Prostate gland (tissue), 2 donors: ENCODE results near the gene TMEM126A. TPM values are rescaled to one million over a fixed set of nuclear protein-coding genes. Genes with fewer than 3 reads are reported as not detected.

Source experiments
- DNase-seq: peaks from one replicate; pipeline ENCODE4 v3.0.0-alpha.2; 2019; ENCODE audit warnings: low spot score
- H3K27ac ChIP-seq, 2 donors: fragments of 200-600 bp; sonication (generic); 2 replicates each; pipeline ENCODE4 v1.5.1; 2017 to 2019
- H3K27me3 ChIP-seq: fragments of 200-600 bp; sonication (generic); replicated peaks from 2 replicates; pipeline ENCODE4 v1.5.1; 2019; ENCODE audit not compliant: insufficient read depth
- H3K36me3 ChIP-seq, 2 donors: fragments of 200-600 bp; sonication (generic); 1 replicate in 1 of 2; 2 replicates in 1 of 2; pipeline versions ENCODE4 v1.5.1 to v1.8.1; 2017 to 2019
- H3K4me1 ChIP-seq: fragments of 200-600 bp; sonication (generic); replicated peaks from 2 replicates; pipeline ENCODE4 v1.5.1; 2019
- H3K4me3 ChIP-seq, 2 donors: fragments of 200-600 bp; sonication (generic); 2 replicates each; pipeline ENCODE4 v1.5.1; 2017 to 2019
- H3K9me3 ChIP-seq: fragments of 200-600 bp; sonication (generic); 2 replicates; pipeline ENCODE4 v1.5.1; 2017
- CTCF ChIP-seq, 4 experiments: fragments of 200-600 bp in 2 of 4; fragments of 450-650 bp in 2 of 4; sonication (generic) in 2 of 4; IDR thresholded peaks; 1 replicate in 3 of 4; 2 replicates in 1 of 4; pipeline ENCODE4 v1.5.1; 2016 to 2019; ENCODE audit warnings: antibody characterized with exemption in 4 of 4, mild to moderate bottlenecking in 2 of 4, moderate library complexity in 2 of 4
- POLR2A ChIP-seq: fragments of 450-650 bp; IDR thresholded peaks from one replicate; pipeline ENCODE4 v1.6.1; 2016; ENCODE audit warnings: antibody characterized with exemption, mild to moderate bottlenecking
- POLR2AphosphoS5 ChIP-seq: sonication (generic); formaldehyde crosslinking; IDR thresholded peaks from one replicate; pipeline ENCODE4 v1.6.1; 2017; ENCODE audit warnings: antibody characterized with exemption
- WGBS: methylation state at CpG from one replicate; pipeline ENCODE4 v1.1.5; 2018; 5-methylcytosine and 5-hydroxymethylcytosine counted together
- intact Hi-C: fragments of 100-400 bp; cut with DNase I; formaldehyde crosslinking; loops from one replicate; pipeline ENCODE4 v1.14.2; 2022
- total RNA-seq, 2 donors: library from RNA; depleted of rRNA; stranded (reverse); fragments of >200 nt; gene quantifications; one replicate each; pipeline ENCODE4 v1.1.0, GENCODE V29; 2016

TMEM126A gene
- total RNA-seq, 2 donors from 2014 or later = 13.6 to 24.4 TPM

DNA sequence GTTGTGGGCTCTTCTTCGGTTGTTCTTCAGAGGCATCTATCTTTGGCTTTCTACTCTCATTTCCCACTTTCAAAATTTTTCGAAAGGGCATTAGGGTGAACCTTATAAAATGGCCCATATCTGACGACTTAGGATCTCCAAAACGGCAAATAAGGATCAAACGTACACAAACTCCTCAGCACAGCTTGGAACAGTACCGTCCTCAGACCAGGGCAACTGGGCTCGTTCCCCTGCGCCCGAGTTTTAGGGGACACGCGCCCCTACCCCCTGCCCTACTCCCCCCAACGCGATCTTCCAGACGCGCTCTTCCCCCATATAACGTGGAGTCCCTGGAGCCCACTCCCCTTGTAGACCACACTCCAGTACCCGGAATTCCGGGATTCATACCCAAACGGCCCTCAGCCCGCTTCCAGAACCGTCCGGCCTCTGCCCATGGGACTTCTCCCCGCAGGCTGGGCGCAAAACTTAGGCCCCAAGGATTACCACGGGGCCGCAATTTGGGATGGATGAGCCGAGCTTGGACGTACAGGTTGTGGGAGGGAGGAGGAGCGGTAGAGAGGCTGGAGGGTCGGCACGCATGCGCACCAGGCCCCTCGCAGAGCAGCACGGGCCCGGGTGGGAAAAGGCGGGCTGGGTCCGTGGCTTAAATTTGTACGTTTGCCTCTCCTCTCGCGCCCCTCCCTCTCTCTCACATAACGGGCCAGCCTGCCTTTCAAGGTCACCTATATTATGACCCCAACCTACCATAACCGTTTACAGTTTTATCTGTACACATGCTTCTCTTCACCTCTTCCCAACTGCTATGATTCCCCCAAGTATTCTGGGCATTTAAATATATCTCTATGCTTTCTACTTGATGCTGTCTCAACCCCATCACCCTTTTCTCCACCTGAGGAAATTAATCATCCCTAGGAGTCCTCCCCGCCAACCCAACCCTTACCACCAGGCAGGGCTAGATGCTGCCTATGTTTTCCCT is 34.9 kb downstream of the TMEM126A start:
- 21% methylated on average over 43 of the region's 43 CpGs for WGBS
- Histone ChIP-seq H3K9me3 (no peaks in the 10 kb centered on the region), H3K27ac (peak overlapping the region; percentile 36 to 56), H3K36me3 (no peaks in the 10 kb centered on the region), H3K4me1 (no peaks in the 10 kb centered on the region), H3K27me3 (no peaks in the 10 kb centered on the region), H3K4me3 (peak overlapping the region; percentile 52 to 57)
- no peak for TF ChIP-seq CTCF (IDR thresholded peaks at IDR 0.05)
- TF ChIP-seq POLR2A = peak; percentile 13
- TF ChIP-seq POLR2AphosphoS5 = peak; percentile 58
- peak; percentile 58 for DNase-seq
- intact Hi-C loops = loop anchor here (10.0 kb wide), 2 partner anchors 142 to 172 kb away; partner anchors contain the start of gene CCDC83

GRCh38 chr11:85685125-85685819 is 37.5 kb downstream of the TMEM126A start:
- no peaks in the 10 kb centered on the region for H3K9me3 ChIP-seq
- 58% methylated on average over 15 of the region's 15 CpGs for whole genome bisulfite sequencing
- H3K27ac ChIP-seq = peak overlapping the region; percentile 14 to 56
- H3K27me3 ChIP-seq = no peaks in the 10 kb centered on the region
- intact Hi-C loops = loop anchor here (5.0 to 10.0 kb wide), 3 partner anchors 58 to 170 kb away; partner anchors contain the start of genes CCDC83, DLG2 and TMEM126B
- TF ChIP-seq POLR2AphosphoS5 (no peak), POLR2A (no peak), CTCF (IDR thresholded peaks at IDR 0.05) (no peak)
- H3K4me1 ChIP-seq = no peaks in the 10 kb centered on the region
- H3K36me3 ChIP-seq = no peaks in the 10 kb centered on the region
- H3K4me3 ChIP-seq = peak overlapping the region; percentile 13 to 16
- DNase-seq = no peak

DNA sequence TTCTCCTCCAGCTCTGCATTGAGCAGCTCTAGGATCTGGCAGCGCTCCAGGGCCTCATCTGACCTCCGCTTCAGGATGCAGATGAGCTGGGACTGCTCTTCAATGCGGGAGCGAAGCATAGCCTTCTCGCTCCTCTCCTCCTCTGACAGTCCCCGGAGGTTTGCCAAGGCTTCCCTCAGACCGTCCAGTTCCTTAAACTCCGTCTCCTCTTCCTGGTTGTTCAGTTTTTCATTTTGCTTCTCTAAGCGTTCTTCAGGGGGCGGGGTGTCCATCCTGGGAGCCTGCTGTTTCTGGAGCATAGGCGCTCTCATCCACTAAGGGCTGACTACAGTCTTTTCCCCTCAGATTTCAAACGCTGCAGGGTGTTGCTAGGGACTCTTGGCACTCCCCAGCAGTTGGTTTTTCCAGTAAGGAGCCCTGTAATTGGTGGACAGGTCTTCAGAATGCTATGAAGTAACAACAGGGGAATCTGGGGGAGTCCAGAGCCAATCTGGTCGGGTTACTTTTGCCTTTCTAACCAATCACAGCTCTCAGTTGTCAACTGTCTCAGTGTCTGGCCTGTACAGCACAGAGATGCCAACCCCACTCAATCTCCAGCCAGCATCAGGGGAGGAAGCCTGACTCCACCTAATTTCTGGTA is 38.2 kb downstream of the TMEM126A start, which contains the start of gene CCDC89:
Gene CCDC89, minus strand, starts transcription at position 376 of the 640 bp plus-strand sequence. Its CDS starts 65 bp downstream, at position 311.
- no peaks in the 10 kb centered on the region for H3K27me3 ChIP-seq
- H3K4me1 ChIP-seq = no peaks in the 10 kb centered on the region
- TF ChIP-seq POLR2AphosphoS5 = peak; percentile 26
- no peak for TF ChIP-seq POLR2A
- no peak for DNase-seq
- no peaks in the 10 kb centered on the region for H3K9me3 ChIP-seq
- intact Hi-C loops = loop anchor here (5.0 to 10.0 kb wide), 3 partner anchors 59 to 169 kb away; partner anchors contain the start of genes CCDC83, DLG2 and TMEM126B
- 55% methylated on average over 13 of the region's 13 CpGs for WGBS
- peak within 1 kb of the TSS; percentile 13 to 16 for H3K4me3 ChIP-seq
- H3K27ac ChIP-seq = peak within 1 kb of the TSS; percentile 32 to 56
- no peaks in the 10 kb centered on the region for H3K36me3 ChIP-seq

- DNase-seq = no peak
- 96% methylated on average over 1 of the region's 1 CpG for WGBS
- no peak overlapping the region for H3K27ac ChIP-seq
Measured at GRCh38 chr11:85694385-85694980, 46.7 kb downstream of the TMEM126A start.

More at GRCh38 chr11:85694385-85694980, 46.7 kb downstream of the TMEM126A start:
- no peaks in the 10 kb centered on the region for H3K36me3 ChIP-seq
- H3K4me1 ChIP-seq = no peaks in the 10 kb centered on the region
- no peak overlapping the region for H3K4me3 ChIP-seq
- intact Hi-C loops = loop anchor here (10.0 kb wide), 1 partner anchor 520 kb away; no protein-coding TSS in a partner anchor
- no peaks in the 10 kb centered on the region for H3K9me3 ChIP-seq
- TF ChIP-seq CTCF (IDR thresholded peaks at IDR 0.05) = peak in 3 of 4 experiments; percentile 52 to 70 (median 67)
- no peak for TF ChIP-seq POLR2A
- TF ChIP-seq POLR2AphosphoS5 = no peak
- no peaks in the 10 kb centered on the region for H3K27me3 ChIP-seq
